ENCODE results near the gene ILK.

GRCh38 chr11:6658647-6659046 is 55.1 kb downstream of the ILK start:
- no peak for TF ChIP-seq PAX8 (CRISPR knock-in tag; IDR thresholded peaks at IDR 0.05; ENCODE audit: borderline replicate concordance)
- TF ChIP-seq ARNTL (CRISPR knock-in tag; IDR thresholded peaks at IDR 0.05), result no peak
- no peak for TF ChIP-seq SETDB1 (CRISPR knock-in tag; IDR thresholded peaks at IDR 0.05; ENCODE audit: borderline replicate concordance)
